HG03280 (cell line): Measurements from ENCODE around the gene SMYD3.
A peak's percentile ranks its signal among the peaks of the same experiment; 100 is the strongest.

ENCODE experiments used
- ATAC-seq: cut with Tn5 transposase; IDR thresholded peaks from one replicate; pipeline ENCODE4 v1.9.1; 2021; ENCODE audit warnings: mild to moderate bottlenecking, moderate library complexity; ENCODE audit not compliant: unreplicated experiment

The SMYD3 gene

DNA sequence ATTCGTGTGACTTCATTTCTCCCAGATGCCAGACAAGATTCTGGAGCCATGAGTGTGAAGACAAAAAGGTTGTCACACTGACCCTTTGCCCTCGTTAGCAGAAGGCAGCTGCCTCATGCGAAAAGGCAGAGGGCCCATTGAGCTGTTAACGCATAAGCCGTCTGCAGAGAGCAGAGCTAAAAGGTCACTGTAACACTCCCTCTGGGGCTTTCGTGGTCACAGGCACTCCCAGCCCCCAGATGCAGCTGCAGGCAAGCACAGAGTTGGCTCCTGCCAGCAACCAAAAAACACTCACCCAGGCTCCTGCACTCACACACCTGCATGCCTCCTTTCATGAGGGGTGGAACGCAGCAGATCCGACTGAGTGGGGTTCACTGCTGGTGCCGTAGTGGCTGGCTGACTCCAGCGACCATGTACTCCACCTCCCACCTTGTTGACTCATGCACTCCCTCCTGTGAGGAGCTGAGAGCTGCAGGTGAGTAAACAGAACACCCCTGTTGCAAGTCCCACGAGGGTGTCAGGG is 287.5 kb downstream of the SMYD3 start:
- ATAC-seq, result peak; percentile 62

DNA sequence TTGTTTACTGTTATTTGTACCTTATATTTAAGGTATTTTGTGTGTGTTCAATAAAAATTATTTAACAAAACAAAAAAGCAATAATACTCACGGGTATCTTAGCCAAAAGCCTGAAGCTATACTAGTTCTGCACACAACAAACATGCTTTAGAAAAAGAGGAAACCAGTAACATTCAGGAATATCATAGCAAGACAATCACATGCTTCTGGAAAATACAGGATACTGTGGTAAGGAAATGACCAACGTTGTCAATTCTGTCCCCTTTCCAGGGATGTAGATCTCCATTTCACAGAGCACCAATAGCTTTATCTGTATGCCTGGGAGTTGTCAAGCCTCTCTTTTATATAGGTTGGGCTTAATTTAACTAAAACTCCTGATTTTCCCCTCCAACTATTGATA is 288.4 kb downstream of the SMYD3 start:
- no peak for ATAC-seq

DNA sequence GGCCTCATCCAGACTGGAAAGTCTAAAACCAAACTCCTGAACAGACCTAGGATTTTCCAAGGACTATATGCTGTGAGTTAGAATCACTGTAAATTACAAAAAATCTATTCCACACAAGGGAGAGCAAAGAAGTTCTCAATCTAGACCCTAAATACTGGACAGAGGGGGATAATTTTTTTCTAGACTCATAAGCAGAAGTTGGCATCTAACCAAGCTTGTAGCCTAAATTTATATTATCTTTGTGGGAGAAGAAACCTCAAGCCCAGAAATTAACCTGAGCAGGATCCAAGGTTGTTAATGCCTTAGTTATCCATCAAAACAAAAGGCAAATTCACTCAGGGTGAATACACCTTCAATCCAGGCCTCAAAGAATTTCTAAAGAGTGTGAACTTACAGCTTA is 290.2 kb downstream of the SMYD3 start:
- ATAC-seq, result no peak

DNA sequence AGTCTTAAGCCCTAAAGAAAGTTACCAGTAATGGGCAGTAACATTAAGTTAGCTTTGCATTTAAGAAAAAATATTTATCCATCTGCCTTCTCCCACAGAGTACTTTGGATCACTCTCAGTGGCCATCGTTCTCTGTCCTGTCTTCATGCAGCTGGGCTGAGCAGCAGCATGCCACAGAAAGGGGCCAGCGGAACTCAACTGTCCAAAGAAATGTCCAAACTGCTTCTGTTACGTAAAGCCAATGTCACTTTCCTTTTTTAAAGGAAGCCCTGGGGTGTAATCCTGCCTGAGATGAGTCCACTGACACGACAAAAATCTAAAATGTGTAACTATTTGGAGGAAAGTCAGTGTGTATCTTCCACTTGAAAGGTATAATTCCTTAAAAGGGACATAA is 291.6 kb downstream of the SMYD3 start:
- ATAC-seq, result no peak

DNA sequence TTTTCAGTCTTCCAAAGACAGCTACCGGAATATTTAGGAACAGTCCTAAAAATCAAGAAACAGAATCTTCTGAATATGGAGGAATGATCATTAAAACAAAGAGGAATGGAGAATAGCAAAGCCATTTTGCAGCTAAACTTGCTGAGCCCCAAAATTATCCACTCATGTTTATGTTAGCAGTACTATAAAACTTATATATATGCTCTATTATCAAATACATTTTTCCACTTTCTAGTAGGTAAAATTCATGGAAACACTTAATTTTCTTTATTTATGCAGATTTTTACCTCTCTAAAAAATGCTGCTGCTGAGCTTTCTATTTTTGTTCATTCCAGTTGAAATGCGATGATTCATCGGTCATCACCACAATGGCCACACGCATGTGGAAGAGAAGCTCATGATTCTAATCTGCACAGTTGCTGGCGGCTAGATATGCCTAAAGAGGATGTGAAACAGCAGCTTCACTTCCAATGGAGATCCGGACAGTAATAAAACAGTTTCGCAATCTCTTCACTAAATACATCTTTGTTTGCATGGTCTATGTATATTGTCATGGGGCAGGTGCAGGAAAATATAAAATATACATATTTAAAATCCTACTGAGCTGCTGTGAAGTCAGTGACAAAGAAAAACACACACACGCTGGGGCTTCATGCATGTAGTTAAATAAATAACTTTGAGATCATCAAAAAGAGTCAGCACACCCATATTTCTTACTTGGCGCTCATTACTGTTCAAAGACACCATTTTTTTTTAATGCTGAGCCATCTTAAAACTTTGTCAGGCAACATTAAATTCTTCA is 292.2 kb downstream of the SMYD3 start:
- ATAC-seq, result peak; percentile 89

DNA sequence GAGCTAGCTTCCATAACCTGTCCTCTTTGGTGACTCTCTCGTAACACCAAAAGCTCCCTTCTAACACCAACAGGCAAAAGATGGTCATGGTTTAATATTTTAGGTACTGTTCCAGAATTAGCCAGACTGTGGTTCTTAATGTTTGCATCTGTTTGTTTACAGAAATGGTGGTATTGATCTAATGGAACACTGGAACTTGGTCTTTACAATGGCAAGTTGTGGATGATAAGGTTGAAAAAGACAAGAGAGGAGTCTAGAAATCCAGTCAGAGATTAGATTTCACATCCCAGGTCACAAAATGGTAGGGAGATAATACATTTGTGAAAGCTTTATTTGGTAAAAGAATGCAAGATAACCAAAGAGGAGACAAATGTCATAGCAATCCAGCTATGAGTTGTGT is 293.1 kb downstream of the SMYD3 start:
- no peak for ATAC-seq

DNA sequence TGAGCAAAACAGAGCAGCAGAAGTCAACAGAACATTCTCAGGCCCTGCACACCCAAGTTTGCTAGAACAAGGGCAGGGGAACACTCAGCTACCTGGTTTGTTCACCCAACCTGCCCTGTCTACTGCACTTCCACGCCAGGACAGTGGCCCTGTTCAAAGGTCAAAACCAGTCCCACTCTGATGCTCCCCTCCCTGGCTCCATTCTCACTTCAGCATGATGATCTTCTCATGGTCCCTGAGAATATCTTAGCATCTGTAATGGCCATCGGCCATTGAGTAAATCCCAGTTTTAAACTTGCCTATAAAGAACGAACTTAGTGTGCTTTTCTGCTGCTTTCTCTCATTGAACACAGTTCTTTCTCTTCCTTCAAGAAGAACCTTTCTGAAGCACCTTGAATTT is 293.6 kb downstream of the SMYD3 start:
- no peak for ATAC-seq

DNA sequence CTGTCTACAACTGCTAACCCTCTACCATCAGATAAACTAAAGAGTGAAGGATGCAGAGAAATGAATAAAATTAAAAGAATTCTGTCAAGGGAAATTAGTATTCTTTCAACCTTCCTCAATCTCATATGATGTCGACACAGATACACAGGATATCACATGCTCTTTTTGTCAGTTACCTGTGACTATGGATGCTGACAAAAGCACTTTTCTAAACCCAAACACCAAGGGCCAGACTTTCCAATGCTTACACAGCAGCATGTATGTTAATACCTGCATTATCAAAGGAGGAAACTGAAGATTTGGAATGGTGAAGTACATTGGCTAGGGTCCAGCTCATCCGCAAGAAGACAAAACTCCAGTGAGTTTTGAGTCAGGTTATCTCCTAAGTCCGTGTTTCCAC is 294.0 kb downstream of the SMYD3 start:
- ATAC-seq, result no peak

DNA sequence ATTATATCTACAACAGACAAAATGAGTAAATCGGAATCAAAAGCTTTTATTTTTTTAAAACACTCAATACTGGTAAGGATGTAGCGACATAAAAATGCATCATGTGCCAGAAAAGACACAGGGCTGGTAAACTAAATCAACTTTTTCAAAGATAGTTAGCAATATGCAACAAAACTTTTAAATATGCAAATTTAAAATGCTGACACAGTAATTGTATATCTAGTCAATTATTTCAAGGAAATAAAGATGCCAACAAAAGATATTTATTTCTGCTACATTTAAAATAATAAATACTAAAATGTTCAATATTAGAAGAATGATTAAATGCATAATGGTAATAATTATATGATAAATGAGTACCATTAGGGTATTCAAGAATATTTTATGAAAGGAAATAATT is 295.1 kb downstream of the SMYD3 start:
- ATAC-seq, result no peak

DNA sequence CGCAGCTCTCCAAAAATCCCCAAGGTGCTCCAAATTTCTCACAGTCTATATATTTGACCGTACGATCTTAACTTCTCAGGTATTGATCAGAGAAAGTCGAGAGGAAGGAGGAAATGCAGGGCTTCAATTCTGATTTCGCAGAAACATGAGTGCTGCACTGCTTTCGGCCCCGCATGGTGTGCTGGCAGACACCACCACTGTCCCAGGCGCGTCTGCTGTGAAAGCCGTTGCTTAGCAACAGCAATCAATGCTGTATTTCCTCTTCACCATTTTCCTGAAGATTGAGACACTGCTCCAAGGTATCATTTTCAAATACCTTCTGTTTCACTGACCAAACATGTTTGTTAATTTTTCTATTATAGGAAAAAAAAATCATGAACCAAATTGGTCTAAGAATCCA is 296.3 kb downstream of the SMYD3 start:
- no peak for ATAC-seq

DNA sequence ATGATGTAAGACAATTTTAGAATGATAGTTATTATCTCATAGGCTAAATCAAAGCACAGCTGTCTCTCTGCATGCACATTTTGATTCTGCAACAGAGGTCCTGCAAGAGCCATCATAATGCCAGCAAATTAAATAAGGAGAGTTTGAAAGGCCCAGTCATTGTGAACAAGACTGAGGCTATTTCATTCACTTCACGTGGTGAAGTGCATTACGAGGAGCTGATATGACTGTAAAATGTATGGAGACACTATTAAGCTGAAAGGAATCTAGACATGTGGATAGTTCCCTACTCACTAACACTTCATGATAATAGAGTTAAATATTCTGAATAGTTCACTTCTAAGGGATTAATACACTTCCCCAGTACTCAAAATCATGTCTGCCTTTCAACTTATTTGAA is 299.0 kb downstream of the SMYD3 start:
- no peak for ATAC-seq

DNA sequence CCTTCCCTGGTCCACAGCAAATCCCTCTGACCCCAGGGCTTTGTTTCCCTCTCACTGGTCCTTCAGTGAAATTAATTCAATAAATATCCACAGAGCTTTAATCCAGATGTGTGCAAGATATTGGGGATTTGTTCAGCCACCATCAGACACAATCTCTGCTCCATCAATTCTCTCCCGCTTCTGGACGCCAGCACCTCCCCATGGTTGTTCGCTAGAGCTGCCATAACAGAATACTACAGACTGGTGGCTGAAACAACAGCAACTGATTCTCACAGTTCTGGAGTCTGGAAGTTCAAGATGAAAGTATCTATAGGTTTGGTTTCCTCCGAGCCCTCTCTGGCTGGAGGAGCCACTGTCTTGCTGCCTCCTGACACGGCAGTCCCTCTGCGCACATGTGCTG is 303.9 kb downstream of the SMYD3 start:
- no peak for ATAC-seq

DNA sequence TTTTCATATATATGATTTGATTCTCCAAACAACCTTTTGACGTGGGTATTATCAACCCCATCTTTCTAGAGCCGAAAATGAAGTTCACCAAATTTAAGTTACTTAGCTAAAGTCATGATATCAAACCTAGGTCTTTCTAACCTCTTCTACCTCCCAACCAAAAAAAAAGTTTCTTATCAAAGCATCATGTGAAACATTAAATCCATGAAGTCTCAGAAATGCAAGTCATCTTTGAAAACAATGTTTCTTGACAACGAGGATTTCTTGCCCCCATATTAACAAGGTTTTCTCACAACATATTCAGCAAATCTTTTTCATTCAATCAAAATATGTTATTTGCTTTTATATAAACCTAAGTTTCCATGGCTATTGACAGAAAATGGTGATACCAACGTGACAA is 306.3 kb downstream of the SMYD3 start:
- ATAC-seq, result no peak

DNA sequence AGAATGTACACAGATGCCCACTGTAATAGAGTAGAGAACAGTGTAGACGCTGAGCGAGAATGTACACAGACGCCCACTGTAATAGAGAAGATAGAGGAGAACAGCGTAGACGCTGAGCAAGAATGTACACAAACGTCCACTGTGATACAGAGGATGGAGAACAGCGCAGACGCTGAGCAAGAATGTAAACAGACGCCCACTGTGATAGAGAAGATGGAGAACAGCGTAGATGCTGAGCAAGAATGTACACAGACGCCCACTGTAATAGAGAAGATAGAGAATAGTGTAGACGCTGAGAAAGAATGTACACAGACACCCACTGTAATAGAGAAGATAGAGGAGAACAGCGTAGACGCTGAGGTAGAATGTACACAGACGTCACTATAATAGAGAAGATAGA is 306.9 kb downstream of the SMYD3 start:
- ATAC-seq, result no peak

DNA sequence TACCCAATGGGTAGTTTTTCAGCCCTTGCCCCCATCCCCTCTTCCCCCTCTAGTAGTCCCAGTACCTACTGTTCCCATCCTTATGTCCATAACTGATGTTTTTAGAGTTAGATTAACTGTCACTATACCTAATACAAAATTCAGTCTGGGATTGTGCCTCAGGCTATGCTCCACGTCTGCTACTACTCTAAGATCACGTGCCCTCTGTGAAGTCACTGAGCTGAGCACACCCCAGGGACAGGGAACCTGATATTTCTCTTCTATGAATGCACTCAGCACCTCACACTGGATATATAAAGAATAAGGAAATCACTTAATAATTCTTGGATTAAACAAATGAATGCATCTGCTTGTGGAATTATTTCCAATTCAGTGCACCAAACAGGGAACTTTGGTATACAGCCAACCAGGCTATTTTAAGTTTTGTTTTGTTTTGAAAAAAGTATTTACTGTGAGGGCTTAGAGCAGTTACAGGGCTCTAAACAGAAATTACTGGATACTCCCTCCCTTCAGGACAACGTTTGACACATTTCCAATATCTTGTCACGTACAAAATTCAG is 307.9 kb downstream of the SMYD3 start:
- ATAC-seq, result no peak

DNA sequence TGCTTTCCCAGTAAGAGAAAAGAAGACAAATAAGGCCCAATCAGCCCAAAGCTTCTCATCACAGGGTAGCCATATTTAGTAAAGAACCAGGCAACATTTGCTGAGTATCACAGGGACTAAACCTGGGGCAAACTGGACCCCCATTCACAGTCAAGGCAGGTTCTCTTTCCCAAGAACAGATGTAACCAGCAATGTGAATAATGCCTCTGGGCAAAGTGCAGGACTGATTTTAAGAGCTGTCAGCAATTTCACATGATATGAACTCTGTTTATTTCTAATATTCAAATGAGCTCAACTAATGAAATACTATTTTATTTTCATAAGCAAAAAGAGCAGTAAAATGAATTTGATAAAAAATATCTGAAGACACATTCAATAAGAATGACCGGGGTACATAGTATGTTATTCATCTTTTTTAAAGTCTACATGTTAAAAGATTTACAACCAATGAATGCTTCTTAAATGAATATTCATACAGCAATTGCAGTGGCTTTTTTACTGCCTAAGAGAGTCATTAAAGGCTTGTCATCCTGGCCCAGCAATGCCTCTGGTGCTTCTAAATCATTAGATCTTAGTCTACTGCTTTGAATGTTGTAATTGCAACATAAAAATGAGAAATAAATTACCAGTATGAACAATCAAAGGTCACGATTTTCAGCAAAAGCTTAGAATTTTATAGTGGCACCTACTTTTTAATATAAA is 308.8 kb downstream of the SMYD3 start:
- no peak for ATAC-seq

DNA sequence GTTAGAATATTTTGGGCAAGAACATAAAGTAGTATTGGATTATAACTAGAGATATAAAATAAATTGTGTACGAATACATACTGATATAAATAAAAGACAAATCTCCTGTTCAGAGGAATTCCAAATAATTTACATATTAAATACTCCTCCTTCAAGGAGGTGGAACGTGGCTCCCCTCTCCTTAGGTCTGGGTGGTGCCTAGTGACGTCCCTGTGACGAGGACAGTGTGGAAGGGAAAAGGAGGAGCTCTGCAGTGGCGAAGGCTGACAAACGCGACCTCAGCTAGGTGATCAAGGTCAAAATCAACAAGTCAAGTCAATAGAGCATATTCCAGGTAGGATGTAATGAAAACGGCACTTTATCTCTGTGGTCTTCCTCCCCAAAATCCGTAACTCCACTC is 310.0 kb downstream of the SMYD3 start:
- ATAC-seq, result no peak

DNA sequence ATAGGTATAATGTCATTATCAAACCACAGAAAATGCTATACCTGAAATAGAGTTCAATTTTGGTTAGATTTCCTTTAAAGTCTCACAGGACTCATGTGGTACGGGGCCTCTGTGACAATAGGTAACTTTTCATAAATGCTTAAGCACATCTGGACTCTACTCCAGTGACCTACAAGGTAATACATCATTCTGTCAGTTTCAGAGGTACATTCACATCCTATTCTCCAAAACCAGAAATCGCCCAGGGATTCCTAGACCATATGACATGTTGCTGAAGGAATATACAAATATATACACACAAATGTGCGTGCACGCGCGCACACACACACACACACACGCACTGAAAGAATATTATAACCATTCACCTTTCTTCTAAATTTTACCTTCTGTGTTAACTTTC is 311.8 kb downstream of the SMYD3 start:
- no peak for ATAC-seq

DNA sequence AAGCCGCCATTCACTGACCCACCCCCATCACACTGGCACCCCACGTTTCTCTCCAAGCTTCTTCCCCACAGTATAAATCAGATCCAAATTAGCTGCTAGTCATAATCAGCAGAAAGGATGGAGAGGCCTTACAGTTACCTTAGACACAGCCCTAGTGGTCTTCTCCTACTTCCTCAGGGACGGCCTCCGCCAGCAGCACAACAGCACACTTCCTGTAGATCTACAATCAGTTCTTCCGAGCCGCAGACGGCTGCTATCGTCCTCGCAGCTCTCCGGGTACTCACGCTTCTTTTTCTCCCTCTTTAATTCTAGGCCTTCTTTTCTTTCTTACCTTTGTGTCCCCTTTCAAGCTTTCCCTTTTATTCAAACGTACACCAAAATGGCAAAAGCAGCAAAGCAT is 313.5 kb downstream of the SMYD3 start:
- ATAC-seq, result no peak

DNA sequence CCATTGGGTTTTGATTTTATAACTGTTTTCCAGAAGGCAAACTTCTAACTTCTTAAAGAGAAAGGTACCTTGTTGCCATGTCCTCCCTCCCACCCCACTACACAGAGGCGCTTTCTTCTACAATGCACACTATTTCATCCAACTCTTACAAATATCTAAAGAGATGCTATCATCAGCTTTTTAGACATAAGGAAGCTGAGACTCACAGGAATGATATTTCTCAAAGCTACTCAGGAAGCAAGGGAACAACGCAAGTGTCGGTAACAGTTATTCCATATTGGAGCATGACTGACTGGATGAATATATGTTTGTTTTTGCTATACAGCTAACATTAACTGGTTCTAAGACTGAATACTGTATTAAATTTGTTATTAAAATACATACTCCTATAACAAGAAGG is 318.0 kb downstream of the SMYD3 start:
- ATAC-seq, result no peak

DNA sequence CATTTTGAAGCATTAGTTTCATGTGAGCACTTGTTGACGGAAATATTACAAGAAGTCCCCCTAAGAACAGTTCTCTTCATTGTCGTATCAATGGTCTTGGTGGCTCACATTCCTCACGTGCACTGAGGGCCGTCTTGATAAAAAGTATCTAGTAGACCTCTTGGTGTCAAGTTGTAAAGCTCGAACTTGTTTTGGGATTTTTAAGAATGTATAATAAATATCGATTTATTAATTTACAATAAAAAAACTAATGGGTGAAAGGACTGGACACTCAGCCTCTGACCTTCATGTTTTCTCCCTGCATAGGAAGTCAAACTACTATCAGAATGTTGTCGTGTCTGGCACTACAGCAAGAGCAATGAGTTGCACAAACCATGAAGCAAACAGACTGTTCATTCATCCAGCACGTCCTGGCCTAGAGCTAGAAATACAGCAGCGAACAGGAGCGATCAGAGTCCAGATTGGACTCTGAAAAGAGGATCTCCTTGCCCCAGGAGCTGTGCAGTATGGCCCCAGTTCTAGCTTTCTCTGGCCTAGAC is 319.2 kb downstream of the SMYD3 start:
- no peak for ATAC-seq

DNA sequence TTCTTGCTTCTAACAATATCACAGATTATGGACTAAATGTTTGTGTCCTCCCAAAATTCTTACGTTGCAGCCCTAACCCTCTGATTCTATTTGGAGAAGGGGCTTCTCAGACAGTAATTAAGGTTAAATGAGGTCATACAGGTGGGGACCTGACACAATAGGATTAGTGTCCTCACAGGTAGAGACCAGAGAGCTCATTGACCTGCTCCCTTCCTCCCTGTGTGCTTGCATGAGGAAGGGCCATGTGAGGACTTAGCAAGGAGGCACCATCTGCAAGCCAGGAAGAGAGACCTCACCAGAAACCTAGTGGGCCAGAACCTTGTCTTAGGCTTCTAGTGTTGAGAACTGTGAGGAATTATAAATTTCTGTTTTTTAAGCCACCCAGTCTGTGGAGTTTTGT is 322.6 kb downstream of the SMYD3 start:
- ATAC-seq, result no peak
